Endothelial cell of umbilical vein (primary cell): ENCODE data around the gene DCDC1.

Experiments used
- EZH2 ChIP-seq: IDR thresholded peaks from 2 replicates; pipeline ENCODE4 v1.6.1; 2012; ENCODE audit warnings: borderline replicate concordance, low read depth, mild to moderate bottlenecking, moderate library complexity, low read length, inconsistent platforms; ENCODE audit not compliant: severe bottlenecking
- FOS ChIP-seq: IDR thresholded peaks from 2 replicates; pipeline ENCODE4 v1.6.1; 2011; ENCODE audit warnings: mild to moderate bottlenecking, low read length, moderate library complexity, borderline replicate concordance; ENCODE audit not compliant: insufficient read depth
- JUN ChIP-seq: IDR thresholded peaks from 2 replicates; pipeline ENCODE4 v1.6.1; 2011; ENCODE audit warnings: borderline replicate concordance, low read depth; ENCODE audit not compliant: insufficient read length, insufficient read depth
- MYC ChIP-seq: IDR thresholded peaks from one replicate; pipeline ENCODE4 v1.6.1; 2011; ENCODE audit warnings: mild to moderate bottlenecking, low read depth, low read length
- POLR2A ChIP-seq: IDR thresholded peaks from 2 replicates; pipeline ENCODE4 v1.6.1; 2012; ENCODE audit warnings: low read depth, mild to moderate bottlenecking, control low read depth, low read length
- POLR2AphosphoS5 ChIP-seq: IDR thresholded peaks from 2 replicates; pipeline ENCODE4 v1.6.1; 2012; ENCODE audit warnings: low read depth, mild to moderate bottlenecking, control low read depth, low read length, moderate library complexity; ENCODE audit not compliant: insufficient read depth
- TF ChIP-seq, protein P1 (sequence below), 2 donors: IDR thresholded peaks; 1 replicate in 1 of 2; 2 replicates in 1 of 2; pipeline ENCODE4 v1.5.1; 2011; ENCODE audit warnings: low read length in 2 of 2, mild to moderate bottlenecking in 2 of 2, moderate library complexity in 2 of 2, control low read depth in 1 of 2, inconsistent platforms in 1 of 2, low read depth in 1 of 2; ENCODE audit not compliant: insufficient read depth in 1 of 2; ENCODE audit errors: extremely low read depth in 1 of 2
- TF ChIP-seq, protein P2 (sequence below): IDR thresholded peaks from 2 replicates; pipeline ENCODE4 v1.6.1; 2011; ENCODE audit not compliant: insufficient read depth, insufficient read length

DNA sequence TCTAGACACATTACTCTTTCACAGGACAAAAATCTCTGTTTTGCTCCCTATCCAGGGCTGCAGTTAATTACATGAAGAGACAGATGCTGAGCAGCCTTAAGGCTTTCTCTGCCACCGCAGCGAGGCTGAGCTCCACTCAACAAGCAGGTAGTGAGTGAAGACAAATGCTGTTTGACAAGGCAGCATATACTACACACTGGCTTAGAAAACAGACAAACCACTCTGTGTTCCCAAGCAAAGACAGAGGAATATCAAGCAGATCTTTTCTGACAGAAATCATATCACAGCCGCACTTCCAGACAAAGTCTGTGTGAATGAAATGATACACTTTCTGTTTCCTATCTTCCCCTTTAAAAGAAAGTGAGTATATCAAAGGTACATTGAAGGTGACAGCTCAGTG is 368.1 kb downstream of the DCDC1 start:
- TF ChIP-seq, protein P1, sequence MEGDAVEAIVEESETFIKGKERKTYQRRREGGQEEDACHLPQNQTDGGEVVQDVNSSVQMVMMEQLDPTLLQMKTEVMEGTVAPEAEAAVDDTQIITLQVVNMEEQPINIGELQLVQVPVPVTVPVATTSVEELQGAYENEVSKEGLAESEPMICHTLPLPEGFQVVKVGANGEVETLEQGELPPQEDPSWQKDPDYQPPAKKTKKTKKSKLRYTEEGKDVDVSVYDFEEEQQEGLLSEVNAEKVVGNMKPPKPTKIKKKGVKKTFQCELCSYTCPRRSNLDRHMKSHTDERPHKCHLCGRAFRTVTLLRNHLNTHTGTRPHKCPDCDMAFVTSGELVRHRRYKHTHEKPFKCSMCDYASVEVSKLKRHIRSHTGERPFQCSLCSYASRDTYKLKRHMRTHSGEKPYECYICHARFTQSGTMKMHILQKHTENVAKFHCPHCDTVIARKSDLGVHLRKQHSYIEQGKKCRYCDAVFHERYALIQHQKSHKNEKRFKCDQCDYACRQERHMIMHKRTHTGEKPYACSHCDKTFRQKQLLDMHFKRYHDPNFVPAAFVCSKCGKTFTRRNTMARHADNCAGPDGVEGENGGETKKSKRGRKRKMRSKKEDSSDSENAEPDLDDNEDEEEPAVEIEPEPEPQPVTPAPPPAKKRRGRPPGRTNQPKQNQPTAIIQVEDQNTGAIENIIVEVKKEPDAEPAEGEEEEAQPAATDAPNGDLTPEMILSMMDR (IDR thresholded peaks at IDR 0.05; ENCODE audit: extremely low read depth in 1 of 2, insufficient read depth in 1 of 2, low read depth in 1 of 2, low read length in 2 of 2) = no peak
- no peak for TF ChIP-seq POLR2A
- TF ChIP-seq EZH2 = no peak
- TF ChIP-seq, protein P2, sequence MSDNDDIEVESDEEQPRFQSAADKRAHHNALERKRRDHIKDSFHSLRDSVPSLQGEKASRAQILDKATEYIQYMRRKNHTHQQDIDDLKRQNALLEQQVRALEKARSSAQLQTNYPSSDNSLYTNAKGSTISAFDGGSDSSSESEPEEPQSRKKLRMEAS = no peak
- no peak for TF ChIP-seq POLR2AphosphoS5
- no peak for TF ChIP-seq FOS
- no peak for TF ChIP-seq JUN
- no peak for TF ChIP-seq MYC
